GM12891 (cell line): ENCODE results near the gene FOXG1.
A peak's percentile ranks its signal among the peaks of the same experiment; 100 is the strongest.

ENCODE experiments used
- DNase-seq: peaks from one replicate; pipeline ENCODE4 v3.0.0; 2011; ENCODE audit warnings: low spot score; ENCODE audit not compliant: insufficient read length
- FAIRE-seq: peaks from 2 replicates; lab custom pipeline; 2011; peaks lifted over from hg19 to GRCh38; lab: Jason Lieb, UNC
- PAX5 ChIP-seq: IDR thresholded peaks from 2 replicates; pipeline ENCODE4 v1.6.1; 2011; ENCODE audit warnings: low read length, moderate library complexity, mild to moderate bottlenecking; ENCODE audit not compliant: insufficient read depth, severe bottlenecking
- POLR2A ChIP-seq: IDR thresholded peaks from 2 replicates; pipeline ENCODE4 v1.6.1; 2011; ENCODE audit warnings: low read depth, low read length, control low read depth
- POLR2AphosphoS5 ChIP-seq: IDR thresholded peaks from 2 replicates; pipeline ENCODE4 v1.6.1; 2011; ENCODE audit warnings: low read depth, low read length, control low read depth
- POU2F2 ChIP-seq: IDR thresholded peaks from 2 replicates; pipeline ENCODE4 v1.6.1; 2011; ENCODE audit warnings: low read depth, mild to moderate bottlenecking, control low read depth, low read length, moderate library complexity
- SPI1 ChIP-seq: IDR thresholded peaks from 2 replicates; pipeline ENCODE4 v1.6.1; 2011; ENCODE audit warnings: low read depth, low read length, control low read depth
- TAF1 ChIP-seq: IDR thresholded peaks from 2 replicates; pipeline ENCODE4 v1.6.1; 2011; ENCODE audit warnings: low read depth, low read length, control low read depth

The FOXG1 gene

DNA sequence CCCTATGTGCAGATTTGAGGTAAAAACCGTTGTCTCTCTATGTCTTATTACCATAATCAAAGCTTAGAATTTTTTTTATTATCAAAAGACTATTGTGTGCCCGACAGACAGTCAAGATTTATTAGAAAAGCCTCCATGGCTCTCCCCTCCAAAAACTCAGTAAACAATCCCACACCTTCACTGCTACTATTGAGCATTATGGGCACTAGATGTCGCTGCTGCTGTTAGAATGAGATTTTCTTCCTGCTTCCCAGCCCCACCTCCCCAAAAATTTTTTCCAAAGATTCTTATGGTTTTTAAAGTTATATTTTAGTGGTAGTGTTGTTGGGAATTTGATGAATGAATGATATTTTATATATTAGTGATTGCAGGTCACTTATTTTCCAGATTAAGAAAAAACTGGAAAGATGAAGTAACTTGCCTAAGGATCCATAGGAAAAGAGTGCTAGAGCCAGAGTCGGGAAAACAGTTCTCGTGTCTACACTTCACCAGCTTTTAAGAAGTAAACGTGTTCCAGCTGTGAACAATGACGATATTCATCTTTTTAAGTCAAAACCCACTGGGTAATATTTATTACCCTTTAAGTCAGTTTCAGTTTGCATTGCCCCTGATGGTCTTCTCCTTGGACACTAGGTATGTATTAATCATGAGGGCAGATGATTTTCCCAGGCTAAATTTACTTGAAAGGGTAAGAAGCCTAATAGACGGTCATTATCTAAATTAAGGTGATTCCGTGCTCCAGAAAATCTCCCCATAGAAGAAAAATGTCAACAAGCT is 12.2 kb upstream of the FOXG1 start:
- FAIRE-seq (peak; percentile 9), DNase-seq (no peak)
- TF ChIP-seq SPI1: no peak
- no peak for TF ChIP-seq POLR2A
- TF ChIP-seq POLR2AphosphoS5: no peak
- no peak for TF ChIP-seq PAX5
- TF ChIP-seq POU2F2: no peak
- TF ChIP-seq TAF1: no peak

DNA sequence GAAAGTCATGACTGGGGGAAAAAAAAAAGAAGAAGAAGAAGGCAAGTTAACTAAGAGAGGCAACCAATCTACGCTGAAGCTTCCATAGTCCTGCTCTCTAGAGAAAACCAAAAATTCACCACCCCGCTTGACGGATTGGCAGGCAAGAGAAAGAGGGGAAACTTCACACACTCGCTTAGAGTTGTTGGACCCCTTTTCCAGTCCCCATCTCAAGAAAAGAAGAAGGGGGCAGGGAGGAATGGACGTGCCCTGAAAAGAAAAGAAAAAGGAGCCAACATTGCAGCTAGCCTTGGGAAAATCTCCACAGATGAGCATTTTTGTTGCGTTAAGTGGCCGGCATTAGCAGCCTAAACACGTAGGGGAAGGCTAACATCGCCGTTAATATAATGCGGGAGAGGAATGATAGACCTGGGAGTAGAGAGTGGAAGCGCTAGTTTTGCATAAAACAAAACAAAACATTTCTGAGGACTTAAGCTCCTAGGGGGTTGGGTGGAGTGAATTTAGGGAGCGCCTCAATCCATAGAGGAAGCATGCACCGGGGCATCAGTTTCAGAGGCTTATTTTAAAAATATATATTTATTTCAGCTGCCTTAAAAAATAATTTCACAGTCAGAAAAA is 11.3 kb upstream of the FOXG1 start:
- FAIRE-seq (no peak), DNase-seq (no peak)
- no peak for TF ChIP-seq POU2F2
- TF ChIP-seq TAF1: no peak
- no peak for TF ChIP-seq PAX5
- no peak for TF ChIP-seq POLR2A
- no peak for TF ChIP-seq SPI1

- TF ChIP-seq POU2F2: no peak
- TF ChIP-seq POLR2AphosphoS5: no peak
- no peak for TF ChIP-seq TAF1
- TF ChIP-seq POLR2A: no peak
- no peak for TF ChIP-seq SPI1
- TF ChIP-seq PAX5: no peak
- FAIRE-seq (no peak), DNase-seq (no peak)
Measured at GRCh38 chr14:28755884-28756268, 10.7 kb upstream of the FOXG1 start.

- DNase-seq (no peak), FAIRE-seq (no peak)
- TF ChIP-seq SPI1 (no peak), POLR2A (no peak), TAF1 (no peak), POU2F2 (no peak), PAX5 (no peak), POLR2AphosphoS5 (no peak)
Measured at GRCh38 chr14:28756269-28756883, 10.2 kb upstream of the FOXG1 start.

- TF ChIP-seq PAX5 (no peak), POLR2A (no peak), TAF1 (no peak), POLR2AphosphoS5 (no peak), POU2F2 (no peak), SPI1 (no peak)
- FAIRE-seq (no peak), DNase-seq (no peak)
Measured at GRCh38 chr14:28756884-28757570, 9.6 kb upstream of the FOXG1 start.

- DNase-seq: no peak
- TF ChIP-seq SPI1: no peak
- no peak for TF ChIP-seq POU2F2
- no peak for TF ChIP-seq POLR2A
- no peak for TF ChIP-seq POLR2AphosphoS5
- no peak for TF ChIP-seq PAX5
- TF ChIP-seq TAF1: no peak
- no peak for FAIRE-seq
Measured at GRCh38 chr14:28757786-28758185, 8.8 kb upstream of the FOXG1 start.

GRCh38 chr14:28758253-28758884 is 8.2 kb upstream of the FOXG1 start:
- FAIRE-seq: peak; percentile 26
- TF ChIP-seq SPI1 (no peak), POLR2AphosphoS5 (no peak), PAX5 (no peak), TAF1 (no peak), POU2F2 (no peak), POLR2A (no peak)

GRCh38 chr14:28758885-28759652 is 7.5 kb upstream of the FOXG1 start:
- TF ChIP-seq SPI1: no peak
- no peak for TF ChIP-seq POLR2A
- TF ChIP-seq TAF1: no peak
- no peak for TF ChIP-seq PAX5
- TF ChIP-seq POU2F2: no peak
- no peak for TF ChIP-seq POLR2AphosphoS5
- FAIRE-seq: no peak
- DNase-seq: no peak

More at GRCh38 chr14:28758253-28758884, 8.2 kb upstream of the FOXG1 start:
- DNase-seq: no peak
